GM12801 (cell line): Measurements from ENCODE around the gene CAMTA1.

Experiments used
- TF ChIP-seq, protein P1 (sequence below): IDR thresholded peaks from one replicate; pipeline ENCODE4 v1.5.1; 2011; ENCODE audit warnings: control low read depth; ENCODE audit not compliant: insufficient read length; ENCODE audit errors: extremely low read depth

CAMTA1 gene

DNA sequence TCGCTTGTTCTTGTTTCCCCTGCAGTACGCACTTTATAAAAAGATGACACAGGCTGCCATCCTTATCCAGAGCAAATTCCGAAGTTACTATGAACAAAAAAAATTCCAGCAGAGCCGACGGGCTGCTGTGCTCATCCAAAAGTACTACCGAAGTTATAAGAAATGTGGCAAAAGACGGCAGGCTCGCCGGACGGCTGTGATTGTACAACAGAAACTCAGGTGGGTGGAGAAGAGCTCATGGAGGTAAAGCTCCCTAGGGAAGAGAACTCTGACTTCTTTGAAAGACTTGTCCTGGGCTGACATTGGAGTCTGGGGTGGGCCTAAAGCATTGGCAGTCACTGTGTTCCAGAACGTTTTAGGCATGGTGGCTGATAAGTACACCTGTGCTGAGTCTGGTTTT lies 965.9 kb downstream of the CAMTA1 start:
- TF ChIP-seq, protein P1, sequence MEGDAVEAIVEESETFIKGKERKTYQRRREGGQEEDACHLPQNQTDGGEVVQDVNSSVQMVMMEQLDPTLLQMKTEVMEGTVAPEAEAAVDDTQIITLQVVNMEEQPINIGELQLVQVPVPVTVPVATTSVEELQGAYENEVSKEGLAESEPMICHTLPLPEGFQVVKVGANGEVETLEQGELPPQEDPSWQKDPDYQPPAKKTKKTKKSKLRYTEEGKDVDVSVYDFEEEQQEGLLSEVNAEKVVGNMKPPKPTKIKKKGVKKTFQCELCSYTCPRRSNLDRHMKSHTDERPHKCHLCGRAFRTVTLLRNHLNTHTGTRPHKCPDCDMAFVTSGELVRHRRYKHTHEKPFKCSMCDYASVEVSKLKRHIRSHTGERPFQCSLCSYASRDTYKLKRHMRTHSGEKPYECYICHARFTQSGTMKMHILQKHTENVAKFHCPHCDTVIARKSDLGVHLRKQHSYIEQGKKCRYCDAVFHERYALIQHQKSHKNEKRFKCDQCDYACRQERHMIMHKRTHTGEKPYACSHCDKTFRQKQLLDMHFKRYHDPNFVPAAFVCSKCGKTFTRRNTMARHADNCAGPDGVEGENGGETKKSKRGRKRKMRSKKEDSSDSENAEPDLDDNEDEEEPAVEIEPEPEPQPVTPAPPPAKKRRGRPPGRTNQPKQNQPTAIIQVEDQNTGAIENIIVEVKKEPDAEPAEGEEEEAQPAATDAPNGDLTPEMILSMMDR, result no peak

DNA sequence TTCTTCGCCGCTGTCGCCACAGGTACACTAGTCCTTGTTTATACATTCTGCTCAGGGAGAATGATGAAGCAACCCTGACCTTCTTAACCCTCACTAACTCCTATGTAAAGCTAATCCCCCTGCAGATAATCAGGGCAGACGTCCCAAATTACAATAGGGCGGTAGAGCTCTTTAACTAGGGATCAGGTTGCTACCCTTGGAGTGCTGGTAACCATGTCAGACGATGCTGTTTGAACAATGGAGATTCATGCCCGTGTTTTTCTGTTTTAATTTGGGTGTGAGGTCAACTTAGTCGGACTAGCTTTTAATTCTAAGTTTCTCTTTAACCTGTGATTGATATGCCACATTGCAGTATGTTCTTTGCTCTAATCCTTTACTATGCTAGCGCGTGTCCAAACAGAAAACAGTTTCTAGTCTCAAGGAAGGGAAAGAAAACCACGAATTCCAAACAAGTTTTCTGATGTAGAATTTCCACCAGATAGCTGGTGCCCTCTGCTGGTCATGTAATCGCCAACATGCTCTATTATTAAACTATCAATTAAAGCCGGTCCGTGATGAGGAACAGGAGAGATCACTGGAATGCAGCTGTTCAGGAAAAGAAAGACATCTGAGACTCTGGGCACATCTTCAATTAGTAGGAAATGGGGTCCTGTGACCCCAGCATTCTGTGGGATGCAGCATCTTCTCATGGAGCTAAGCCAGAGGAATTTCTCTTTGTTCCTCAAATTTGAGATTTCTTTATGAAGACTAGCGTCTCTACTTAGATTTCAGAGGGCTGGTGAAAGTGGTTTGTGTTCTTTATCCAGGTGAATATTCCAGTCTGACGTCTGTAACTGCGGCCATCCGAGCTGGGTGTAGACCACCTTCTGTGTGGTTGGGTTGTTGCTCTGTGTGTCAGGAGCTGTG lies 967.5 kb downstream of the CAMTA1 start:
- TF ChIP-seq, protein P1, result no peak

DNA sequence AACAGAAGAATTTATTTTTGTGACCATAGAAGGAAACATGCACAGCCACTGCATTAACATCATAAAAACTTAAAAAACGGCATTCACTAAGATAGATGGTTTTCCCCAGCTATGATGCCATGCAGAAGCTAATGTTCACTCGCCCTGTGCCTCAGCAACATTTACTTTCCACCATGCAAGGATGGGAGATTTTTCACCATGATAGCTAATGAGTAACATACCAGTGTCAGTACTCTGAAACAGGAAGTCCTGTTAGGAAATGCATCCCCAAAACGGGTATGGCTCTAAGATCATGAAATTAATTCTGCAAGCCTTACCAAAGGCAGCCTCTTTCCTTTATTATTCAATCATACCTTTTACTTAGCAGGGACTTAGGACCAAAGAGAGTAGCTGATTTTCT lies 968.4 kb downstream of the CAMTA1 start:
- TF ChIP-seq, protein P1, result no peak

DNA sequence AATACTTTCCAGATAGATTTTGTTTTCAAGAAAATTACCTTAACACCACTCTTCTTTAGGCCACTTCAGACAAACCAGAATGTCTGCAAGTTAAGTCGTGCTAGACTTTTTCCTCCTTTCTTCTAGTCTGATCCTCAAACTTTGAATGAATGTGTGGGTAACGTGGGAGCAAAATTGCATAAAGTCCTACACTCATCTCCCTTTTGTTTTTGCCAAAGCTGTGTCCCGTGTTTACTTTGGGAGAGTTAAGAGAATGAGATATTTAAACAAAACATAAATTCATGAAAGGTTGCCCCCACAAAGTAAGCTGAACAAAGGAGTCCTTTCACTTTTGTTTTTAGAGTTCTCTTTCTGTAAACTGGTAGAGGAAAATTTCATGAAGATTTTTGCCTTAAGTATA lies 969.0 kb downstream of the CAMTA1 start:
- TF ChIP-seq, protein P1, result no peak

DNA sequence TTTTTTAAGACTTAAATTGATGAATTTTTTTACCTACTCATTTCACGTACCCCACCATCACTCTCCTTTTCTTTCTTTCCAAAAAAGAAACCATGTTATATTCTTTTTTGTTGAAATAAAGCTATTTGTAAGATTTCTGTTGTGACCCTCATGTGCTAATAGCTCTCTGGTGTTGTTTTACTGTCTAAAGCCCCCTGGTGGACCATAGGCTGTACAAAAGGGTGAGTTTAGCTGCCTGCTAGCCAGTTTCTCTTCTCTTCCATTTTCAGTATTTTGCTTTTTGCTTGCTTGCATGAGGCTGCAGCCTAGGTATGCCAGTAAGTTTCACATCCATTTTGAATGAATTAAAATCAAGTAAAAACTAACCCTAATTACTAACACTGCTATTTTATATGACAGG lies 970.2 kb downstream of the CAMTA1 start:
- TF ChIP-seq, protein P1, result no peak

DNA sequence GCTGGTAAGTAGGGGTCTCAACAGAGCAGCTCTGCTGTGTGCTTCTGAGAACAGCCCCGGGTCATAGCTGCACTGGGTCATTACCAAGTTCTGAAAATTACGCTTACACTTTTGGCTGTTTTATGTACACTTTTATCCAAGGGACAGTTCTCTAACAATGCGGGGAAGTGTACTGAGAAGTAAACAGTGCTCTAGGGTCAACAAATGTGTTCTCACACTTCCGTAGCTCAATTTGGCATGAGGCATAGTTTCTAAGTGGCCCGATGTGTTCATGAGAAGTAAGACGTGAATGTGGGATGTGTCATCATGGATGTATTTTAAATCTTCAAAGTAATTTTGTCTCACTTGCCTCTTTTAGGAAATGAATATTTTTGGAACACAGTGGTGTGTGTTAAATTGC lies 975.0 kb downstream of the CAMTA1 start:
- TF ChIP-seq, protein P1, result no peak

DNA sequence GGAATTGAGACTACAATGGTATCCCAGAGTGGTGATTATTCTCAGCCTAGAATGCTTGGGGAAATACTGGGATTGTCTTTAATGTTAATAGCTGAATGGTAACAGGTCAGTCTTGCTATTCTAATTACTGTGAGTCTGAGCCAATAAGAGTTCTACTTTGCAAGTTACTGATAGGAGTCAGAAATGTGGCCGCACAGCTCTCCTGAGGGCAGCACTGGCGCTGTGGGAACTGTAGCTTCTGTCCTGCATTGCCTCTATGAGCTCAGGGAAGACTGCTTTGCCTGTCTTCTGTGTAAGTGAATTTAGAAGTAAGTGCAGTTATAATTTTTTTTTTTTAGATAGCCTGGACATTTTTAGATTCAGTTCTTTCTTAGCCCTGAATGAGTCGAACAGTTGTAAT lies 975.8 kb downstream of the CAMTA1 start:
- TF ChIP-seq, protein P1, result no peak
